HG03103 (cell line): ENCODE measurements around the gene PLXNB3.

Experiments used
- ATAC-seq: cut with Tn5 transposase; IDR thresholded peaks from one replicate; pipeline ENCODE4 v1.9.1; 2021; ENCODE audit warnings: low read depth; ENCODE audit not compliant: unreplicated experiment

PLXNB3 gene

DNA sequence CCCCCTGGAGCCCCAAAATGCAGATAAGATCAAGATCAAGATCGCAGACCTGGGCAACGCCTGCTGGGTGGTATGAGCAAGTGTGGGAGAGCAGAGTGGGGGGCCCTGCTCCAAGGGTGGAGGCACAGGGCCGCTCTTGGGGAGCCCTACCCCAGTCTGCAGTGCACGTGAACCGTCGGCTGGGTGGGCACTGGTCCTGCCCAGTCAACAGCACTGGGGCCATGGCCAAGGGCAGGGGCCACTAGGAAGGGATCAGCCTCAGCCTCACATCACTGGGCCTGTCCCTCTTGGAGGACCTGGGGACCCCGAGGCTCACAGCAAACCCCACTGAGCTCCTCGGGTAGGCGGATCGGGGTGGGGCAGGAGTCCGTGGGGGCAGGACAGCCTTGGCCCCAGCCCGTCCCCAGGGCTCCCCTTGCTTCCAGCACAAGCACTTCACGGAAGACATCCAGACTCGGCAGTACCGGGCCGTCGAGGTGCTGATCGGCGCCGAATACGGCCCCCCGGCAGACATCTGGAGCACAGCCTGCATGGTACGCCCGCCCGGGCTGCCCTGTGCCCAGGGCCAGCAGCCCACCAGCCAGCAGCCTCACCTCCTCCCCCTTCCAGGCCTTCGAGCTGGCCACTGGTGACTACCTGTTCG, 20.4 kb downstream of the PLXNB3 start:
- no peak for ATAC-seq

DNA sequence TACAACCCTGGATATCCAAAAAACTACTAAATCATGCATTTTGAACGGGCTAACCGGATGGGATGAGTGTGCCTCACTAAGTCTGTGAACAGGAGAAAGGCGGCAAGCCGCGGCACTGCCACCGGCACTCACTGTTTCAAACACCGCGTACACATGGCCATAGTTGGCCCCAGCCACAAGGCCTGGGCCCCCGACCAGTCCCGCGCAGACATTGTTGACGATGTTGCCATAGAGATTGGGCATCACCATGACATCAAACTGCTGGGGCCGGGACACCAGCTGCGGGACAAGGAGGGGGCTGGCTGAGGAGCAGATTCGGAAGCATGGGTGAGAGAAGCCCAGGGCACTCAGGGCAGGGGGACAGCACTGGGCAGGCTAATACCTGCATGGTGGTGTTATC, 22.6 kb downstream of the PLXNB3 start:
- ATAC-seq: no peak

DNA sequence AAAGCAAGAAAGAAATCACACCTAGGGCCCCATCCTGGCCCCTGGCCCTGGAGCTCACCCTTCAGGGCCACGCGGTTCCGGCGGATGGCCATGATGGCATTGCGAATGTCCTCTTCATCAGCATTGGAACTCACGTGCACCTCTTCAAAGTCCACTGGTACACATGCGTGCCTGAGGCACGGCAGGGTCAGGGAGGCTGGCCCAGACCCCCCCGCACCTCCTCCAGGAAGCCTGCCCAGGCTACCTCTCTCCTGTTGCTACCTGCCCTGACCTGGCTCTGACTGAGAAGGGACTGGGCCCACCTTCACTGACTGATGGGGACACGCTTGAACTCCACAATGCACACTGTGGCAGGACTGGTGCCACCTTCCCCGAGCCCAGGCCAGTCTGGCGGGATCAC, 25.6 kb downstream of the PLXNB3 start:
- ATAC-seq: no peak

DNA sequence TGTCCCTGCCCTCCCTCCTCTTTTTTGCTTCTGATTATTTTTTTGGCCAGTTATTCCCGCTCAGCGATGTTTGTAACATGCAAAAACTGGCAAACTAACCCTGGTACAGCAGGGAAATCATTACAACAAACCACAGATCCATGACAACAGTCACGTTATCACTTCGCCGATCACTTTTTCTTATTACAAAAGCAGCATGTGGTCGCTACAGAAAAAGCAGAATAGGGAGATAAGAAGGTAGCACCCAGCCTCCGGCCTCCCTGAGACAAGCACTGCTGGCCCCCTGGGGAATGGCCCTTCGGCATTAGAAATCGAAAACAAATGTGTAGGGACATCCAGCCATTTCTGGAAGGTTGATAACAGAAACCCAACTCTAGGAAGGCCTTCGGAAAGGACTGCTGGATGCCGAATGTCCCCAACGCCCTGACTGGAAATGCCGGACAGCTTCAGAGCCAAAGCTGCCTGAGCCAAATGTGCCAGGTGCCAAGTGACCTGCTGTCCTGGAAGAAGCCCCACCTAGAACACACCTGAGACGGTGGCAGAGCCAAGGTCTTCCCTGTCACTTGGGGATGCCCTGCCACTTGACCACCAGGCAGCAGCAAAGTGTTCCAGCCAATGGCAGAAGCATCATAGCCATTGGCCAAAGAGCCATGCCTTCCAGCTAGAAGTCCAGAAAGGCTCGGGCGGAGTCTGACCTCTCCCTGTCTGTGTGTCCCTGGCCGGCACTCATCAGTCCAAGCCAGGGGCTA, 27.2 kb downstream of the PLXNB3 start:
- no peak for ATAC-seq

- no peak for ATAC-seq
Observed at GRCh38 chrX:153792368-153792767, 28.3 kb downstream of the PLXNB3 start.

GRCh38 chrX:153793291-153793690, 29.2 kb downstream of the PLXNB3 start:
- no peak for ATAC-seq

DNA sequence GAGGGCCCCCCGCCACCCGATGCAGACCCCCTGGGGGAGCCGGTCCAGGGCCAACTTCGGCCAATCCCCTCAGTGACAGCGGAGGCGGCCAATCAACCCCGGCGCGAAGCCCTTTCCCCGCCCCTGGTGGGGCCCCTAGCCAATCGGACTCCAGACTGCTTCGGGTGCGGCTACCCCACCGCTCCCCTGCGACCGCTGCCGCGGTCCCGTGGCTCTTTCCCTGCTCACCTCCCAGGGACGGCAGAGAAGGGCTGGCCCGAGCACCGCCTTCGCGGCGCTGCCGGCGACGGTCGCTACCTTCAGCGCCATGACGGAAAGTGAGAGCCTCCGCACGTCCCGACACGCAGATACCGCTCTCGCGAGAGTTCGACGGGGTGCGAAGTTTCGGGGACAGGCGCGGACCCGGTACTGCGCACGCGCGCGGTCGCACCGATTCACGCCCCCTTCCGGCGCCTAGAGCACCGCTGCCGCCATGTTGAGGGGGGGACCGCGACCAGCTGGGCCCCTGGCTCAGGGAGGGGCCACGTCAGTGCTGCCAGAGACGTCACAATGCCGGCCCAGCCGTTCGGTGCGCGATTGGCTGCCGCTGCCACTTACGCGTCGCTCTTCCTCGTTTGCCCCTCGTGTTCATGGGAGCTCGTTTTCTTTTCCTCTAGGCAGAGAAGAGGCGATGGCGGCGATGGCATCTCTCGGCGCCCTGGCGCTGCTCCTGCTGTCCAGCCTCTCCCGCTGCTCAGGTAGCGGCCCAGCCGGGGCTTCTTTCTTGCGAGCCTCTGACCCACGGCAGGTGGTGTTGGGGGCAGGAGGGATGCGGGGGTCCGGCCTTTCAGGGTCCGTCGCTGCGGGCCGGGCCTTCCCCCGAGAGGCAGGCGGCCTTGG, 30.2 kb downstream of the PLXNB3 start, which contains the start of the genes IDH3G and SSR4:
Gene IDH3G, minus strand, starts transcription at position 358 of the 879 bp plus-strand sequence. Its CDS starts 49 bp downstream, at position 309.
Gene SSR4, plus strand, starts transcription at position 651 of the 879 bp plus-strand sequence. Its CDS starts 20 bp downstream, at position 671.
- ATAC-seq: peak; percentile 94

GRCh38 chrX:153794897-153795816, 31.1 kb downstream of the PLXNB3 start:
- ATAC-seq: no peak

- ATAC-seq: no peak
Observed at GRCh38 chrX:153797415-153798015, 33.5 kb downstream of the PLXNB3 start.

DNA sequence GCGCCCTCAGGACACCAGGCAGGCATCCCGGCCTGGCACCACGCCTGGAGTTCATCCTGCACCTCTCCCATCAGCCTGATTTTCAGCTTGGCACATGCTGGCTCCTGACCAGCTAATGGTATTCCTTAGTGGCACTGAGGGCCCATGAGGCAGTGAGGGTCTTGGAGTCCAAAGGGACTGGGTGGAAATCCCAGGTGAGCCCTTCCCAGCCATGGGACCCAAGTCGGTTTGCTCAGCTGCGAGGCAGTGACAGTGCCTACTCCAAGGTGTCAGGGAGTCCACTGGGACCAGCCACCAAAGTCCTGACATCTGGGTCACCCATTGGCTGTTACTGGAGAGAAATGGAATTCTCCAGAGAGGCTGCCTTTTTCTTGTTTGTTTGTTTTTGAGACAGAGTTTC, 35.3 kb downstream of the PLXNB3 start:
- no peak for ATAC-seq

- no peak for ATAC-seq
Observed at GRCh38 chrX:153800177-153800722, 36.2 kb downstream of the PLXNB3 start.

DNA sequence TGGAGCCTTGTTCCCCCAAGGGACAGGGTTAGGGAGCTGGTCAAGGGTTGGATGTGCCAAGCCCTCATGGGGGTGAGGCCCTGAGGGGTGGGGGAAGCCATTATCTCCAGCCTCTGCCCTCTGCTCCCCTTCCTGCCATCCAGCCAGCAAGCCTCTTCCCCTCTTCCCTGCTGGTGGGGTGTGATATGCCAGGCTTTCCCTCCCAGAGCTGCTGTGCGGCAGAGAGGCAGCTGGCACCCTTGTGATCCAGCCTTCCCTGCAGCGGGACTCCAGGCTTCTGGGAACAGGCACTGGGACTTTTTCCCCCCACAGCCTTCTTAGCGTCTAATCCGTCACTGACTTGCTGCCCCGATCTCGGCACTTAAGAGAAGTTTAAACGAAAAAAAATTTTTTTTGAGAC, 36.7 kb downstream of the PLXNB3 start:
- no peak for ATAC-seq

- no peak for ATAC-seq
Observed at GRCh38 chrX:153801669-153802068, 37.6 kb downstream of the PLXNB3 start.

DNA sequence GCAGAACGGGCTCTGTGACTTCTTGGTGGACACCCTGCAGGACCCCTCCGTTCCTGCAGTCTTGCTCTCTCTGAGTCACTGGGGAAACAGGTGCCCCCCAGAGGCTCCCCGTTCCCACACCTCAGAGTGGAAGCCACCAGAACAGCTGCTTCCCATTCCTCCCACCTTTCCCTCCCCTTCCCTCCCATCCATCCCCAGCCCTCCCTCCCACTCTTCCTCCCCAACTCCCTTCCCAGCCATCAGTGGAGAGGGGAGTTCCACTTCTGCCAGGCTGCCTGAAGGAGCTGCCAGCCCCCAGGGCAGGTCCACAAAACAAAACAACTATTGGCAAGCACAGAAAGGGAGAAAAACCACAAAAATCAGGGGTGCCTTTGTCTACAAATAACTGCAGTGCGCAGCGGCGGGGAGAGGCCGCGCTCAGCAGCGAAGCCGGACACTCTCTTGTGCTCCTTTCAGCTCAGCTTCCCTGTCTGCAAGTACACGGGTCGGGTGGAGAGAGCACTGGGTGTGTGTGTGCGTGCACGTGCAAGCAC, 38.5 kb downstream of the PLXNB3 start:
- ATAC-seq: no peak

- ATAC-seq: no peak
Observed at GRCh38 chrX:153803211-153804099, 39.4 kb downstream of the PLXNB3 start.

GRCh38 chrX:153804100-153804595, 40.1 kb downstream of the PLXNB3 start:
- no peak for ATAC-seq

DNA sequence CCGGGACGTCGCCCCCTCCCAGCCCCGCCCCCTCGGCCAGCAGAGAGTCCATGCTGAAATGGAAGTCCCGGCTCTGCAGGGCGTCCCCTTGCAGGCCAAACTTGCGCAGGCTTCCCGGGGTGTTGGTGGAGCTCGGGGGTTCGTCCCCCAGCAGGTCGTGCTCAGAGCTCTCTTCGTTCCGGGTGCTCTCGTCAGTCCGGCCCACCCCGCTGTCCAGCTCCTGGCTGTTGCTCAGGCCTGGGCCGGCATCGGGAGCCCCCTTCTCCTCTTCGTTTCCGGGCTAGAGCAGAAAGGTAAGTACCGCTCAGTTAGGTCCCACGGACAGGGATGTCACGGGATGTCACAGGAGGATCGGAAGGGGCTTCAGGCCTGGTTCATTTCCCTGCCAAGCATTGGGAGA, 40.6 kb downstream of the PLXNB3 start:
- no peak for ATAC-seq

DNA sequence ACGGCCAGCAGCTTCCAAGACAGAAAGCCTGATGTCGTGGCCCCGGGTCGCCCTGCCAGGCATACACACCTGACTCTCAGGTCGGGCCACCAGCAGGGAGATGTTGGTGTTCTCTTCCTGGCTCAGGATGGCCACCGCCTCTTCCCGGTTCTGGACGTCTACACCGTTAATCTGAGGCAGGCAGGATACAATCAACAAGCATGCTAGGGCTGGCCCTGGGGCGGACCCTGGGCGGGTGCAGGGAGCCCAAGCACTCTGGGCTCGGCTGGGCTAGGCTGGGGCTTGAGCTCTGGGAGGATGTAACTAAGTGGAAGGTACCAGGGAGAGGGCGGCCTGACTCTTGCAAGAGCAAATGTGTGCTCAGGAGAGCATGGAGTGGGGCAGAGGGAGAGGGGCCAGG, 41.4 kb downstream of the PLXNB3 start:
- no peak for ATAC-seq
